ENCODE data around the gene FADS3. TPM values are rescaled to one million over a fixed set of nuclear protein-coding genes. Genes with fewer than 3 reads are reported as not detected.

Gene FADS3
- total RNA-seq, 3 donors from 2014 or later = 8.4 to 21.0 (median 11.5) TPM

GRCh38 chr11:61899146-61899841 lies 7.9 kb upstream of the FADS3 start:
- Histone ChIP-seq H3K9me3 (no peaks in the 10 kb centered on the region), H3K36me3 (ENCODE audit: low read depth) (no peaks in the 10 kb centered on the region), H3K4me3 (no peak overlapping the region), H3K4me1 (ENCODE audit: low read depth) (no peaks in the 10 kb centered on the region)
- intact Hi-C loops (cut with DNase I, micrococcal nuclease) = loop anchor here (2.0 to 10.0 kb wide), 3 partner anchors 46 to 183 kb away; no protein-coding TSS in a partner anchor
- DNase-seq (peak; percentile 90), ATAC-seq (peak; percentile 95)
- TF ChIP-seq, protein P1, sequence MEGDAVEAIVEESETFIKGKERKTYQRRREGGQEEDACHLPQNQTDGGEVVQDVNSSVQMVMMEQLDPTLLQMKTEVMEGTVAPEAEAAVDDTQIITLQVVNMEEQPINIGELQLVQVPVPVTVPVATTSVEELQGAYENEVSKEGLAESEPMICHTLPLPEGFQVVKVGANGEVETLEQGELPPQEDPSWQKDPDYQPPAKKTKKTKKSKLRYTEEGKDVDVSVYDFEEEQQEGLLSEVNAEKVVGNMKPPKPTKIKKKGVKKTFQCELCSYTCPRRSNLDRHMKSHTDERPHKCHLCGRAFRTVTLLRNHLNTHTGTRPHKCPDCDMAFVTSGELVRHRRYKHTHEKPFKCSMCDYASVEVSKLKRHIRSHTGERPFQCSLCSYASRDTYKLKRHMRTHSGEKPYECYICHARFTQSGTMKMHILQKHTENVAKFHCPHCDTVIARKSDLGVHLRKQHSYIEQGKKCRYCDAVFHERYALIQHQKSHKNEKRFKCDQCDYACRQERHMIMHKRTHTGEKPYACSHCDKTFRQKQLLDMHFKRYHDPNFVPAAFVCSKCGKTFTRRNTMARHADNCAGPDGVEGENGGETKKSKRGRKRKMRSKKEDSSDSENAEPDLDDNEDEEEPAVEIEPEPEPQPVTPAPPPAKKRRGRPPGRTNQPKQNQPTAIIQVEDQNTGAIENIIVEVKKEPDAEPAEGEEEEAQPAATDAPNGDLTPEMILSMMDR (IDR thresholded peaks at IDR 0.05) = peak; percentile 99

GRCh38 chr11:61898247-61898582 lies 6.9 kb upstream of the FADS3 start:
- DNase-seq = no peak
- Histone ChIP-seq H3K36me3 (ENCODE audit: low read depth) (no peaks in the 10 kb centered on the region), H3K9me3 (no peaks in the 10 kb centered on the region), H3K4me3 (no peak overlapping the region), H3K4me1 (ENCODE audit: low read depth) (no peaks in the 10 kb centered on the region)
- TF ChIP-seq, protein P1 (IDR thresholded peaks at IDR 0.05) = no peak
- peak; percentile 13 for ATAC-seq
- intact Hi-C loops (cut with DNase I, micrococcal nuclease) = loop anchor here (2.0 to 10.0 kb wide), 3 partner anchors 47 to 184 kb away; no protein-coding TSS in a partner anchor

GRCh38 chr11:61897387-61898246 lies 6.3 kb upstream of the FADS3 start:
- H3K9me3 ChIP-seq = no peaks in the 10 kb centered on the region
- DNase-seq = peak; percentile 76 to 83 (median 82)
- H3K36me3 ChIP-seq (ENCODE audit: low read depth) = no peaks in the 10 kb centered on the region
- ATAC-seq = peak; percentile 79
- H3K4me3 ChIP-seq = no peak overlapping the region
- TF ChIP-seq, protein P1 (IDR thresholded peaks at IDR 0.05) = peak; percentile 79
- H3K4me1 ChIP-seq (ENCODE audit: low read depth) = no peaks in the 10 kb centered on the region
- intact Hi-C loops (cut with DNase I, micrococcal nuclease) = loop anchor here (2.0 to 10.0 kb wide), 3 partner anchors 47 to 185 kb away; no protein-coding TSS in a partner anchor

DNA sequence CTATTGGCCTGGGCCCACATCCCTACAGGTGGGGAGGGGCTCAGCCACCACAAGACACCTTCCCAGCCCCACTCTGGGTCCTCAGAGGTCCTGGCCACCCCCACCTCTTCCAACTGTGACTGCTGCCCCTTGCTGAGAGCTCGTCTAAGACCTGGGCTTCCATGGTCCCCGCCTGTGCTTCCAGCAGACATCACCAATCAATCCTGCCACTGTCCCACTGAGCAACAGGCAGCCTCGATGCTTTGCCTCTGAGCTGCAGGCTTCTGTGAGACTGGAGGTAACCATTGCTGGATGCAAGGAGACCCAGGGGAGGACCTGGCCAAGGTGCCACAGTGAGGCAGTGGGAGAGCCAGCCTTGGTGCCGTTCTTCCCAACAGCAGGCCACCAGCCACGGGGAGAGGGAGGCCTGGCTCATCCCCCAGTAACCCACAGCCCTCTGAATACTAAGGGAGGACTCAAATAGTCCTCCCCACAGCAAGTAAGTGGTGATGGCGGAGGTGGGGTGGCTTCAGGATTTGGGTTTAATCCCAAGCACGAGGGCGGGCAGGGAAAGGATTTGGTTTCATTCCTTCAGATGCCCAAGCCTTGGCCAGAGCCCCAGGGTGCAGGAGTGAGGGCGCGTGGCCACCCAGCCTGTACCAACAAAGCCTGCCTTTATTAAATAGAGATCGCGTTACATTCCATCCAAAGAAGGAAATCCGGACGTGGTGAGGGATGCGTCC lies 5.5 kb upstream of the FADS3 start:
- ATAC-seq (no peak), DNase-seq (no peak)
- TF ChIP-seq, protein P1 (IDR thresholded peaks at IDR 0.05) = no peak
- Histone ChIP-seq H3K9me3 (no peaks in the 10 kb centered on the region), H3K4me3 (no peak overlapping the region), H3K36me3 (ENCODE audit: low read depth) (no peaks in the 10 kb centered on the region), H3K4me1 (ENCODE audit: low read depth) (peaks cover 2% of the 10 kb centered on the region)
- intact Hi-C loops (cut with DNase I, micrococcal nuclease) = loop anchor here (5.0 to 10.0 kb wide), 2 partner anchors 48 to 185 kb away; no protein-coding TSS in a partner anchor

GRCh38 chr11:61895718-61896059 lies 4.3 kb upstream of the FADS3 start:
- DNase-seq (no peak), ATAC-seq (no peak)
- TF ChIP-seq, protein P1 (IDR thresholded peaks at IDR 0.05) = no peak
- intact Hi-C loops (cut with DNase I, micrococcal nuclease) = loop anchor here (5.0 to 10.0 kb wide), 2 partner anchors 49 to 187 kb away; no protein-coding TSS in a partner anchor
- no peak overlapping the region for H3K4me3 ChIP-seq
- no peaks in the 10 kb centered on the region for H3K9me3 ChIP-seq
- H3K4me1 ChIP-seq (ENCODE audit: low read depth) = peaks cover 8% of the 10 kb centered on the region
- no peaks in the 10 kb centered on the region for H3K36me3 ChIP-seq (ENCODE audit: low read depth)
